Measurements from ENCODE around the gene TSPAN18. TPM values are rescaled to one million over a fixed set of nuclear protein-coding genes. Genes with fewer than 3 reads are reported as not detected.

TSPAN18 gene
- total and polyA plus RNA-seq, 2 of the 4 experiments (the other 2 are of a cell fraction) = 0.36 to 1.1 TPM

DNA sequence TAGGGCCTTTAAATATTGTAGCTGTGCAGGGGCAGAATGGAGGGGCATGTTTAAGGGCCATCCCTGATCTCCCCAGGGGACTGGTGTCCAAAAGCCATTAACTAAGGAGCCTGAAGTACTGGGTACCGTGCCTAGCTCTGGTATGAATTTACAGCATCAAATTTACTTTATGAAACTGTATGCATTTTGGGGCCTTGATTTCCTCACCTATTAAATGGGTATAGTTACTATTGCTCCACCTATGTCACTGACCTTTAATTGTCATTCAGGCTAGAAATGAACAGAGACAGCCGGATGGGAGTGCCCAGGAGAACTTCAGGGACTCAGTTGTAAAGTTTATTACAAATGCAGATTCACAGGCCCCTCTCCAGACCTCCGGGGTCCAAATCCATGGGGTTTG is 235.7 kb downstream of the TSPAN18 start:
- ChIA-PET CTCF (interaction anchor here (0.8 kb wide), 1 partner anchor 140 kb away, joined by 3 read pairs; no protein-coding TSS in a partner anchor), POLR2A (ENCODE audit: unreplicated experiment) (no interaction called here)
- Histone ChIP-seq H3K56ac (ENCODE audit: extremely low read depth, insufficient read depth, low read length) (no peak overlapping the region), H3K36me3 (ENCODE audit: control insufficient read depth, insufficient read depth, low read length) (no peaks in the 10 kb centered on the region), H3K4me2 (ENCODE audit: low read depth, low read length) (no peak overlapping the region), H2AK5ac (ENCODE audit: low read depth, low read length) (no peak overlapping the region), H3K4ac (ENCODE audit: low read depth, low read length) (no peak overlapping the region), H2BK120ac (ENCODE audit: low read depth, low read length) (no peak overlapping the region), H4K8ac (ENCODE audit: low read depth in 2 of 2, low read length in 2 of 2) (no peak overlapping the region), H2AFZ (replicated peaks; ENCODE audit: low read length, poor library complexity) (no peak overlapping the region), H4K20me1 (ENCODE audit: insufficient read depth, low read length) (no peaks in the 10 kb centered on the region), H3K27ac (ENCODE audit: insufficient read depth, low read length) (no peak overlapping the region), H3K27me3 (ENCODE audit: control insufficient read depth, insufficient read depth, low read length) (peaks cover 31% of the 10 kb centered on the region), H4K5ac (ENCODE audit: low read depth, low read length) (no peak overlapping the region), H3K79me1 (ENCODE audit: low read depth in 1 of 2, low read length in 2 of 2) (no peaks in the 10 kb centered on the region), H3K9me1 (ENCODE audit: insufficient read depth, low read length) (no peaks in the 10 kb centered on the region), H4K91ac (ENCODE audit: insufficient read depth, low read depth, low read length) (no peak overlapping the region), H2BK20ac (ENCODE audit: low read depth, low read length) (no peak overlapping the region), H2BK15ac (ENCODE audit: low read depth, low read length) (no peak overlapping the region), H2AK9ac (replicated peaks; ENCODE audit: low read depth, low read length, poor library complexity) (no peak overlapping the region), H3K14ac (replicated peaks; ENCODE audit: low read depth, low read length) (no peak overlapping the region), H3K4me3 (ENCODE audit: insufficient read depth, low read depth, low read length) (no peak overlapping the region), H3K4me1 (ENCODE audit: control insufficient read depth, insufficient read depth, low read length) (no peaks in the 10 kb centered on the region), H3K18ac (ENCODE audit: low read depth, low read length) (no peak overlapping the region), H3K9ac (ENCODE audit: low read depth, low read length) (no peak overlapping the region), H3K9me3 (ENCODE audit: control insufficient read depth, insufficient read depth, low read length) (no peaks in the 10 kb centered on the region), H2BK5ac (ENCODE audit: low read depth, low read length, poor library complexity, severe bottlenecking) (no peak overlapping the region), H3K23ac (ENCODE audit: low read depth, low read length) (no peak overlapping the region)
- TF ChIP-seq CHD1 (IDR thresholded peaks at IDR 0.05; ENCODE audit: low read depth, low read length) (no peak), MAFK (IDR thresholded peaks at IDR 0.05; ENCODE audit: low read depth, low read length) (no peak), MAZ (IDR thresholded peaks at IDR 0.05; ENCODE audit: borderline replicate concordance, low read depth, low read length) (no peak)
- no CpG with 5 or more reads among the region's 3 CpGs for WGBS, 2 experiments (ENCODE audit: extremely low coverage in 2 of 2, insufficient read length in 1 of 2)
- BruUV-seq (replicated peaks) = no TSS peak
- intact Hi-C loops (cut with micrococcal nuclease) = no loop called here
- ATAC-seq (ENCODE audit: low read depth) (no peak), DNase-seq (no peak)
- dilution Hi-C loops (cut with HindIII; ENCODE audit: low sequenced_read_pairs, unreplicated experiment) = no loop called here
- in situ Hi-C loops (cut with MboI; ENCODE audit: low sequenced_read_pairs) = no loop called here

Measured in IMR-90 (cell line).